ENCODE results near the gene PARVG.

The PARVG gene

DNA sequence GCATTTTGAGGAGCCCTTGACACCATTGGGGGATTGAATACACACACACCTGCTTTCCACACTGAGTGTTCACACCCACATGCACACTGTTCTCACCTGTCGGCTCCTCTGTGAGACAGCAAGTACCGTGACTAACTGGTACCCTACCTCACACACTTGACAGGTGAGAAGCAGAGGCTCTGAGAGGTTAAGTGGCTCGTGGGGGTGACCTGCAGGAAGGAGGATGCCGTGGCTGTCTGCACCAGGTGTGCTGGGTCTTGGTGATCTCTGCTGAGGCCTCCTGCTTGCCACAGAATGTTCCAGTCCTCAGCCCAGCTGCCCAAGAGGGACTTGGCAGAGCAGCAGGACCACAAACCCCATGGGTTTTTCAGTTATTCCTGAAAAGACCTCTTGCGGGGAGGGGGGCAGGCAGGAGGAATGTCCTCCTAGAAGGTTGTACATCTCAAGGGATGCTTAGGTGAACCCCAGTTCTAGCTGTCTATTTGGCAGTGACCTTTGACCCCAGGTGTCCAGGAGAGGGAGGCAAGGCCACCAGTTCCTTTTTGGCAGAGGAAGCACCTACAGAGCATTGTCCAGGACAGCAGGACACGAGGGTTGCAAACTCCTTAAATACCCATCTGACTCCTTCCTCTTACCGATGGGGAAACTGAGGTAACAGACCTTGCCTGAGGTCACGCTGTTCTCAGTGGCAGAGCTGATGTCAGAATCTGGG lies 66.0 kb downstream of the PARVG start:
- DNase-seq, result no peak

DNA sequence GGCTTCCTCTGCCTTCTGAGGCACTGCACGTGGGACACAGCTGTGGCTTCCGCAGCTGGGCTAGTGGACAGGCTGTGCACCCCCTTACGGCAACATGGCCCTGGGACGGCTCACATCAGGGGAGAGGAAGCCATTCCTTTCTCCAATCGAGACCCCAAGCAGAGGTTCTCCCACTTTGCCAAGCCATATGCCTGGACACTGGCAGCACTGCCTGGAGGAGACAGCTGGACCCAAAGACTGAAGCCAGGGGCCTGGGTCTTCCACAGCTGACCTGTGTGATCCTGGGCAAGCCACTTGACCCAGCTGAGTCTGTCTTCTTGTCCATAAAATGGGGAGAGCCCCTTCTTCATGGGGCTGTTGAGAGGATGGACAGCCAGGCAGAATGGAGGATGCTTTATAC lies 66.6 kb downstream of the PARVG start:
- DNase-seq, result no peak

- DNase-seq, result no peak
Measured at GRCh38 chr22:44247923-44248892, 67.5 kb downstream of the PARVG start.

- no peak for DNase-seq
Measured at GRCh38 chr22:44248926-44249325, 68.2 kb downstream of the PARVG start.

GRCh38 chr22:44249376-44250147 lies 68.8 kb downstream of the PARVG start:
- no peak for DNase-seq

DNA sequence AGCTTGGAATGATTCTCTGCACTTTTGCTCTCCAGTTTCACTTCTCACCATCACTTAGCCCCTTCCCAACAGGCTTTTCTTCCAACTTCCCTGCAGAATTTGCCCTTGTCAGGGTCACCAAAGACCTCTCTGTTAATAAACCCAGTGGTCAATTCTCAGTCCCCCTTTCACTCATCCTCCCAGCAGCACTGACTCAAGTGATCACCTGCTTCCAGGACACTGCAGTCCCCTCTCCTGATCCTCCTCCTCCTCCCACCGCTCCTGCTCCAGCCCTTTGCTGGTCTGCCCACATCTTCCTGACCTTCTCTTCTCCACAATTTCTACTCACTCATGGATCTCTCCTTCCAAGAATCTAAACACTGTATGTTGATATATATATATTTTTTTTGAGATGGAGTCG lies 74.1 kb downstream of the PARVG start:
- no peak for DNase-seq

DNA sequence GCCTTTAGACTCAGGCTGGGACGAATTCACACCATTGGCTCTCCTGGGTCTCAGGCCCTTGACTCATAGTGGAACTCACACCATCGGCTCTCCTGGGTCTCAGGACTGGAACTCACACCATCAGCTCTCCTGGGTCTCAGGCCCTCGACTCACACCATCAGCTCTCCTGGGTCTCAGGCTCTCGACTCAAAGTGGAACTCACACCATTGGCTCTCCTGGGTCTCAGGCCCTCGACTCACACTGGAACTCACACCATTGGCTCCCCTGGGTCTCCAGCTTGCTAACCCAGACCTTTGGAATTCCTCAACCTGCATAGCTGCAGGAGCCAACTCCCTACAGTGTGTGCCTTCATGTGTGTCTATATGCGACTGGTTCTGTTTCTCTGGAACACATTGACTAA lies 75.4 kb downstream of the PARVG start:
- DNase-seq, result no peak

DNA sequence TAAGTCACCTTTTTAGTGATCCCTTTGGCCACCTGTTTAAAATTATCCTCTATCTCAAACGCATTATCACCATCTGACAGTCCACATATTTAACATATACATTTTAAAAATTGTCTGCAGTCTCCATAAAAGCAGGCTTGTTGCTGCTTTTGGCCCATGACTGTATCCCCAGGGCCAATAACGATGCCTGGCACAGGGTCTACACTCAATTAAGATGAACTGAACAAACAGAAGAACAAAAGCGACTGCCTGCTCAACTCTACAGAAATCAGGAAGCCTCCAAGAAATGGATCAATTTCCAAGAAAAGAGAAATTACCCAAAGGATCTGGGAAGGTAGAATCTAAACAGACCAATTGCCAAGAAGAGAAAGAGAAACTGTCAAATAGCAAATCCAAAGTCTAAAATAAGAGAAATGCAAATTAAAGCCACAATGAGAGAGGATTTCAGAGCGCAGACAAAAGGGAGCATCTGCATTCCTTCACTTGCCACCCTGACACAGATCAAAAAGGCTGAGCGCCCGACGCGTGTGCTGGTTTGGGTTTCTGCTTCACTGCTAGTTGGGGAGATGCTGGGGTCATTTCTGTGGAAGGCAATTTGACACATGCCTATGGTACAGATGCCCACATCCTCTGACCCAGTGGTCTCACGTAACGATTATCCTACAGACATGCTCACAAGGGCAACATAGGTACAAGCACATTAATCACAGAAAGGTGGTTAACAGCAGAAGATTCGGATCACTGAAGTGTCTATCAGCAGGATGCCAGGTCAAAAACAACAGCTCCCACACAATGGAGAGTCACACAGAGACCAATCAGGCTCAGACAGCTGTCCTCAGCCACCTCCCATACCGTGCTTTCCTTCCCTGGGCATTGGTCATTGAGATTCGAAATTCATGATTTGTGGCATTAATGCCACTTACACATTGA lies 76.1 kb downstream of the PARVG start:
- no peak for DNase-seq

All from activated T-cell treated with anti-CD3 and anti-CD28 coated beads for 4 hours (primary cell).